AG09309 (cell line): ENCODE results near the gene FCMR.

ENCODE experiments used
- DNase-seq: peaks from one replicate; pipeline ENCODE4 v3.0.0-alpha.2; 2010; ENCODE audit warnings: low read depth
- H3K4me3 ChIP-seq: 2 replicates; pipeline ENCODE4 v1.5.1; 2011; ENCODE audit warnings: mild to moderate bottlenecking, low read depth, low read length, moderate library complexity; ENCODE audit not compliant: control insufficient read depth
- CTCF ChIP-seq: IDR thresholded peaks from 2 replicates; pipeline ENCODE4 v1.5.1; 2011; ENCODE audit warnings: mild to moderate bottlenecking, low read depth, low read length, inconsistent platforms; ENCODE audit not compliant: insufficient read depth, control insufficient read depth; ENCODE audit errors: missing control alignments

FCMR gene

GRCh38 chr1:206909161-206909882 is 12.4 kb downstream of the FCMR start:
- H3K4me3 ChIP-seq, result peak overlapping the region; percentile 45
- no peak for DNase-seq
- TF ChIP-seq CTCF, result no peak

GRCh38 chr1:206908038-206908437 is 13.7 kb downstream of the FCMR start:
- no peak for DNase-seq
- H3K4me3 ChIP-seq, result no peak overlapping the region
- no peak for TF ChIP-seq CTCF

GRCh38 chr1:206907304-206907991 is 14.3 kb downstream of the FCMR start:
- DNase-seq, result no peak
- peak; percentile 28 for TF ChIP-seq CTCF
- no peak overlapping the region for H3K4me3 ChIP-seq

GRCh38 chr1:206905295-206906164 is 16.2 kb downstream of the FCMR start:
- no peak overlapping the region for H3K4me3 ChIP-seq
- peak; percentile 88 for DNase-seq
- peak; percentile 17 for TF ChIP-seq CTCF

- no peak for DNase-seq
- no peak for TF ChIP-seq CTCF
- no peak overlapping the region for H3K4me3 ChIP-seq
Observed at GRCh38 chr1:206904423-206905142, 17.2 kb downstream of the FCMR start.

GRCh38 chr1:206903687-206904086 is 18.1 kb downstream of the FCMR start:
- no peak overlapping the region for H3K4me3 ChIP-seq
- DNase-seq, result no peak
- TF ChIP-seq CTCF, result no peak
